Neural cell (in vitro differentiated cells): ENCODE data around the gene HPX. TPM values are rescaled to one million over a fixed set of nuclear protein-coding genes. Genes with fewer than 3 reads are reported as not detected.

ENCODE experiments used
- H2AFZ ChIP-seq: fragments of 200-600, 300-800 bp; sonication (generic), shearing (Covaris generic); 2 replicates; pipeline ENCODE4 v1.6.0; 2014; ENCODE audit warnings: low read depth, mild to moderate bottlenecking, antibody characterized with exemption, low read length, moderate library complexity
- H3F3A ChIP-seq: fragments of 200-600 bp; shearing (Covaris generic); 2 replicates; pipeline ENCODE4 v1.6.1; 2016; ENCODE audit warnings: mild to moderate bottlenecking, moderate library complexity, mixed read lengths, antibody characterized with exemption, low read length; ENCODE audit not compliant: insufficient read depth, poor library complexity, severe bottlenecking
- H3K27ac ChIP-seq: fragments of 200-600, 300-800 bp; sonication (generic), shearing (Covaris generic); 2 replicates; pipeline ENCODE4 v1.5.1; 2014; ENCODE audit warnings: mild to moderate bottlenecking, low read length, moderate library complexity
- H3K27me3 ChIP-seq: fragments of 300-800, 200-600 bp; sonication (generic), shearing (Covaris generic); 2 replicates; pipeline ENCODE4 v1.6.0; 2014; ENCODE audit warnings: mild to moderate bottlenecking, low read depth, low read length, moderate library complexity; ENCODE audit not compliant: insufficient read depth
- H3K36me3 ChIP-seq: fragments of 300-800, 200-600 bp; sonication (generic), shearing (Covaris generic); 2 replicates; pipeline ENCODE4 v1.5.1; 2014; ENCODE audit warnings: mild to moderate bottlenecking, antibody characterized with exemption, low read length, moderate library complexity; ENCODE audit not compliant: insufficient read depth
- H3K4me2 ChIP-seq: fragments of 300-800, 200-600 bp; sonication (generic), shearing (Covaris generic); 2 replicates; pipeline ENCODE4 v1.6.0; 2014; ENCODE audit warnings: mild to moderate bottlenecking, low read length
- H3K4me3 ChIP-seq: fragments of 300-800, 200-600 bp; sonication (generic), shearing (Covaris generic); 2 replicates; pipeline ENCODE4 v1.5.1; 2014; ENCODE audit warnings: mild to moderate bottlenecking, low read length, moderate library complexity
- H3K79me2 ChIP-seq: fragments of 200-600 bp; shearing (Covaris generic); replicated peaks from 2 replicates; pipeline ENCODE4 v1.6.0; 2014; ENCODE audit warnings: mild to moderate bottlenecking, low read length, moderate library complexity; ENCODE audit not compliant: insufficient read depth
- H3K9ac ChIP-seq: fragments of 300-800, 200-600 bp; sonication (generic), shearing (Covaris generic); 2 replicates; pipeline ENCODE4 v1.6.1; 2016; ENCODE audit warnings: mild to moderate bottlenecking, low read length, mixed read lengths
- H3K9me2 ChIP-seq: fragments of 200-600 bp; shearing (Covaris generic); 2 replicates; pipeline ENCODE4 v1.6.1; 2016; ENCODE audit warnings: mild to moderate bottlenecking, low read length, mixed read lengths; ENCODE audit not compliant: insufficient read depth
- H3K9me3 ChIP-seq: fragments of 200-600, 300-800 bp; sonication (generic), shearing (Covaris generic); 2 replicates; pipeline ENCODE4 v1.6.1; 2016; ENCODE audit warnings: mild to moderate bottlenecking, mixed run types, low read length, moderate library complexity, mixed read lengths
- H4K20me1 ChIP-seq: fragments of 200-600 bp; shearing (Covaris generic); 2 replicates; pipeline ENCODE4 v1.6.1; 2016; ENCODE audit warnings: mild to moderate bottlenecking, mixed run types; ENCODE audit not compliant: insufficient read depth
- EP300 ChIP-seq: fragments of 450-650 bp; conservative IDR thresholded peaks from 2 replicates; pipeline ENCODE4 v1.6.1; 2014; ENCODE audit warnings: antibody characterized with exemption, mild to moderate bottlenecking, moderate library complexity; ENCODE audit not compliant: poor library complexity, severe bottlenecking
- EZH2 ChIP-seq: fragments of 200-600, 300-800 bp; shearing (Covaris generic), sonication (generic); IDR thresholded peaks from 2 replicates; pipeline ENCODE4 v1.6.1; 2014; ENCODE audit warnings: antibody characterized with exemption, low read length, borderline replicate concordance, mild to moderate bottlenecking; ENCODE audit not compliant: insufficient read depth, poor library complexity, severe bottlenecking
- MXI1 ChIP-seq: fragments of 450-650 bp; conservative IDR thresholded peaks from 2 replicates; pipeline ENCODE4 v1.6.1; 2014; ENCODE audit warnings: antibody characterized with exemption, mild to moderate bottlenecking; ENCODE audit not compliant: poor library complexity, severe bottlenecking
- POLR2AphosphoS5 ChIP-seq: IDR thresholded peaks from 2 replicates; pipeline ENCODE4 v1.6.1; 2012
- RAD21 ChIP-seq: fragments of 450-650 bp; conservative IDR thresholded peaks from 2 replicates; pipeline ENCODE4 v1.6.1; 2014; ENCODE audit warnings: antibody characterized with exemption, mild to moderate bottlenecking, moderate library complexity
- SMC3 ChIP-seq: fragments of 450-650 bp; conservative IDR thresholded peaks from 2 replicates; pipeline ENCODE4 v1.6.1; 2014; ENCODE audit warnings: antibody characterized with exemption, mild to moderate bottlenecking, moderate library complexity; ENCODE audit not compliant: poor library complexity
- TAF1 ChIP-seq: IDR thresholded peaks from 2 replicates; pipeline ENCODE4 v1.6.1; 2012; ENCODE audit warnings: low read depth
- polyA plus RNA-seq: library from polyadenylated mRNA; depleted of rRNA; stranded (reverse); fragments of >200 nt; gene quantifications from 2 replicates; pipeline ENCODE4 v1.2.3, GENCODE V29; 2014
- TF ChIP-seq, protein P1 (sequence below): fragments of 450-650 bp; IDR thresholded peaks from 2 replicates; pipeline ENCODE4 v1.5.1; 2014; ENCODE audit warnings: antibody characterized with exemption, mild to moderate bottlenecking, moderate library complexity; ENCODE audit not compliant: poor library complexity, severe bottlenecking
- TF ChIP-seq, protein P2 (sequence below): IDR thresholded peaks from 2 replicates; pipeline ENCODE4 v1.6.1; 2012; ENCODE audit warnings: borderline replicate concordance

Gene HPX
- polyA plus RNA-seq, 1 donor from 2014 or later = 11.1 TPM

DNA sequence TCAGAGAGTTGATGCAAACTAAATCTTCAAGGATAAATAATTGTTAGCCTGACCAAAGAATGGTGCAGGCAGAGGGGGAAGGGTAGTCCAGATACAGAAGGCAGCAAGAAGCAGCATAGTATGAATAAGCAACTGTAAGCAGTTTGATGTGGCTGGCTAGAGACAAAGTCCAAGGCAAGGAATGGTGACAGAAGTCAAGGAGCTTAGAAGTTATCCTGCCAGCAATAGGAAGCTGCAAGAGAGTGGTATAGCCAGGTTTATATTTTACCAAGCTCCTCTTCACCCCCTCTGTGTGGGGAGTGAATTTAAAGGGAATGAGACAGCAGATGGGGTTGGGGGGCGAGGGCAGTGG is 18.3 kb upstream of the HPX start:
- no peaks in the 10 kb centered on the region for H3F3A ChIP-seq
- no peak overlapping the region for H3K4me3 ChIP-seq
- H3K27me3 ChIP-seq = no peaks in the 10 kb centered on the region
- peaks cover 6% of the 10 kb centered on the region for H3K36me3 ChIP-seq
- no peak overlapping the region for H3K4me2 ChIP-seq
- H4K20me1 ChIP-seq = no peaks in the 10 kb centered on the region
- H3K27ac ChIP-seq = no peak overlapping the region
- H3K79me2 ChIP-seq = no peaks in the 10 kb centered on the region
- H3K9me3 ChIP-seq = no peaks in the 10 kb centered on the region
- H3K9ac ChIP-seq = no peak overlapping the region
- H2AFZ ChIP-seq = no peak overlapping the region
- H3K9me2 ChIP-seq = no peaks in the 10 kb centered on the region
- no peak for TF ChIP-seq RAD21
- TF ChIP-seq, protein P1, sequence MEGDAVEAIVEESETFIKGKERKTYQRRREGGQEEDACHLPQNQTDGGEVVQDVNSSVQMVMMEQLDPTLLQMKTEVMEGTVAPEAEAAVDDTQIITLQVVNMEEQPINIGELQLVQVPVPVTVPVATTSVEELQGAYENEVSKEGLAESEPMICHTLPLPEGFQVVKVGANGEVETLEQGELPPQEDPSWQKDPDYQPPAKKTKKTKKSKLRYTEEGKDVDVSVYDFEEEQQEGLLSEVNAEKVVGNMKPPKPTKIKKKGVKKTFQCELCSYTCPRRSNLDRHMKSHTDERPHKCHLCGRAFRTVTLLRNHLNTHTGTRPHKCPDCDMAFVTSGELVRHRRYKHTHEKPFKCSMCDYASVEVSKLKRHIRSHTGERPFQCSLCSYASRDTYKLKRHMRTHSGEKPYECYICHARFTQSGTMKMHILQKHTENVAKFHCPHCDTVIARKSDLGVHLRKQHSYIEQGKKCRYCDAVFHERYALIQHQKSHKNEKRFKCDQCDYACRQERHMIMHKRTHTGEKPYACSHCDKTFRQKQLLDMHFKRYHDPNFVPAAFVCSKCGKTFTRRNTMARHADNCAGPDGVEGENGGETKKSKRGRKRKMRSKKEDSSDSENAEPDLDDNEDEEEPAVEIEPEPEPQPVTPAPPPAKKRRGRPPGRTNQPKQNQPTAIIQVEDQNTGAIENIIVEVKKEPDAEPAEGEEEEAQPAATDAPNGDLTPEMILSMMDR = no peak
- TF ChIP-seq SMC3 = no peak
- no peak for TF ChIP-seq MXI1
- no peak for TF ChIP-seq POLR2AphosphoS5
- TF ChIP-seq, protein P2, sequence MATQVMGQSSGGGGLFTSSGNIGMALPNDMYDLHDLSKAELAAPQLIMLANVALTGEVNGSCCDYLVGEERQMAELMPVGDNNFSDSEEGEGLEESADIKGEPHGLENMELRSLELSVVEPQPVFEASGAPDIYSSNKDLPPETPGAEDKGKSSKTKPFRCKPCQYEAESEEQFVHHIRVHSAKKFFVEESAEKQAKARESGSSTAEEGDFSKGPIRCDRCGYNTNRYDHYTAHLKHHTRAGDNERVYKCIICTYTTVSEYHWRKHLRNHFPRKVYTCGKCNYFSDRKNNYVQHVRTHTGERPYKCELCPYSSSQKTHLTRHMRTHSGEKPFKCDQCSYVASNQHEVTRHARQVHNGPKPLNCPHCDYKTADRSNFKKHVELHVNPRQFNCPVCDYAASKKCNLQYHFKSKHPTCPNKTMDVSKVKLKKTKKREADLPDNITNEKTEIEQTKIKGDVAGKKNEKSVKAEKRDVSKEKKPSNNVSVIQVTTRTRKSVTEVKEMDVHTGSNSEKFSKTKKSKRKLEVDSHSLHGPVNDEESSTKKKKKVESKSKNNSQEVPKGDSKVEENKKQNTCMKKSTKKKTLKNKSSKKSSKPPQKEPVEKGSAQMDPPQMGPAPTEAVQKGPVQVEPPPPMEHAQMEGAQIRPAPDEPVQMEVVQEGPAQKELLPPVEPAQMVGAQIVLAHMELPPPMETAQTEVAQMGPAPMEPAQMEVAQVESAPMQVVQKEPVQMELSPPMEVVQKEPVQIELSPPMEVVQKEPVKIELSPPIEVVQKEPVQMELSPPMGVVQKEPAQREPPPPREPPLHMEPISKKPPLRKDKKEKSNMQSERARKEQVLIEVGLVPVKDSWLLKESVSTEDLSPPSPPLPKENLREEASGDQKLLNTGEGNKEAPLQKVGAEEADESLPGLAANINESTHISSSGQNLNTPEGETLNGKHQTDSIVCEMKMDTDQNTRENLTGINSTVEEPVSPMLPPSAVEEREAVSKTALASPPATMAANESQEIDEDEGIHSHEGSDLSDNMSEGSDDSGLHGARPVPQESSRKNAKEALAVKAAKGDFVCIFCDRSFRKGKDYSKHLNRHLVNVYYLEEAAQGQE = no peak
- TF ChIP-seq TAF1 = no peak
- TF ChIP-seq EP300 = no peak
- TF ChIP-seq EZH2 = no peak

DNA sequence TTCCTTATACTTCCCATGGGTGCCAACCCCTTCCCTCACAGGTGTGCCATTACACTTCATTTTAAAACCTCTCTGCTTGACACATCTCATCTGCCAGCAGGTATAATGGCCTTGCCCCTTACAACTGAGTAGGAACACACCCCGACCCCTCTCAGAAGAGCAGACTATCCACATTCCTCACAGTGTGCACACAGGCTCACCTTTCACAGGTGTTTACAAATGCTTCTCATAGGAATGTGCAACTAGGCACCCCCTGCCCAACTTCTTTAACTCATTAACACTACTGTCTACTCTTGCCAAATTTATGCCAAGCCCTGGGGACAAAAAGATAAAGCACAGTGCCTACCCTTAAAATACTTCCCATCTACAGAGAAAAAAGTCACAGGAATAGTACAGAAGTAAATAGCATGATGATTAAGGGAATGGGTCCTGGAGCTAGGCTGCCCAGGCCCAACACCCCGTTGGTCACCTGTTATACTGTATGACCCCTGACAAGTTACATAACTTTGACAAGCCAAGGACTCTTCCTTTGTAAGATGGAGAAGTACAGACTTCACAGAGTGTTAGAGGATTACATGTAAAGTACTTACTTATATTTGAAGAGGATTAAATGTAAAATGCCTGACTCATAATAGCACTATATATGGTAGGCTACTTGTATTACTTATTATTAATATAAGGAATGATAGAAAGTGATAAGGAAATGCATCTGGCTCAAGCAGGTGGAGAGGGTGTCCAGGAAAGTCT is 17.7 kb upstream of the HPX start:
- Histone ChIP-seq H3K36me3 (peaks cover 6% of the 10 kb centered on the region), H3K27me3 (no peaks in the 10 kb centered on the region), H3K79me2 (no peaks in the 10 kb centered on the region)

More for the DNA sequence above, 17.7 kb upstream of the HPX start:
- H3K9ac ChIP-seq = no peak overlapping the region
- H4K20me1 ChIP-seq = no peaks in the 10 kb centered on the region
- H2AFZ ChIP-seq = no peak overlapping the region
- no peak overlapping the region for H3K4me2 ChIP-seq
- no peaks in the 10 kb centered on the region for H3K9me2 ChIP-seq
- H3K4me3 ChIP-seq = no peak overlapping the region
- no peak overlapping the region for H3K27ac ChIP-seq
- H3K9me3 ChIP-seq = no peaks in the 10 kb centered on the region
- TF ChIP-seq POLR2AphosphoS5 = no peak
- no peak for TF ChIP-seq EP300
- TF ChIP-seq RAD21 = no peak
- TF ChIP-seq TAF1 = no peak
- TF ChIP-seq, protein P1 = no peak
- TF ChIP-seq, protein P2 = no peak
- TF ChIP-seq MXI1 = no peak
- no peak for TF ChIP-seq SMC3
- TF ChIP-seq EZH2 = no peak
- no peaks in the 10 kb centered on the region for H3F3A ChIP-seq
